Endothelial cell (in vitro differentiated cells): ENCODE data around the gene FAM163A. TPM values are rescaled to one million over a fixed set of nuclear protein-coding genes. Genes with fewer than 3 reads are reported as not detected.
"Not testable (repeated sequence)": the region's sequence is repeated elsewhere in the genome, so short reads cannot be mapped to it uniquely, and the experiment has no call there.

Experiments
- DNase-seq: peaks from one replicate; pipeline ENCODE4 v3.0.0; 2021; ENCODE audit warnings: low spot score
- H3K27ac Mint-ChIP-seq: one replicate; pipeline ENCODE4 v1.8.0; 2021; ENCODE audit warnings: mixed read lengths, inconsistent platforms; ENCODE audit not compliant: unreplicated experiment
- H3K27me3 Mint-ChIP-seq: one replicate; pipeline ENCODE4 v1.8.0; 2021; ENCODE audit warnings: mild to moderate bottlenecking, moderate library complexity, mixed read lengths, inconsistent platforms; ENCODE audit not compliant: unreplicated experiment
- H3K36me3 Mint-ChIP-seq: one replicate; pipeline ENCODE4 v1.8.0; 2021; ENCODE audit warnings: mild to moderate bottlenecking, low read depth, mixed read lengths, inconsistent platforms; ENCODE audit not compliant: unreplicated experiment
- H3K4me1 Mint-ChIP-seq: one replicate; pipeline ENCODE4 v1.8.0; 2021; ENCODE audit warnings: mild to moderate bottlenecking, mixed read lengths, inconsistent platforms; ENCODE audit not compliant: unreplicated experiment
- H3K4me3 Mint-ChIP-seq: one replicate; pipeline ENCODE4 v1.8.0; 2021; ENCODE audit warnings: mild to moderate bottlenecking, mixed read lengths, inconsistent platforms; ENCODE audit not compliant: unreplicated experiment
- H3K9me3 Mint-ChIP-seq: one replicate; pipeline ENCODE4 v1.8.0; 2021; ENCODE audit warnings: mixed read lengths, inconsistent platforms; ENCODE audit not compliant: unreplicated experiment
- CTCF ChIP-seq: fragments of 200-600 bp; sonication (generic); IDR thresholded peaks from one replicate; pipeline ENCODE4 v1.5.0; 2021; ENCODE audit warnings: antibody characterized with exemption; ENCODE audit not compliant: unreplicated experiment
- total RNA-seq: library from RNA; stranded (reverse); fragmentation: NEBNext Ultra II Directional; extraction: Animal tissue kit (Norgen Biotek cat#: 25700); gene quantifications from one replicate; pipeline ENCODE4 v1.2.1, GENCODE V29; 2021; ENCODE audit not compliant: unreplicated experiment

Gene FAM163A
- total RNA-seq, 1 donor from 2014 or later: not detected

DNA sequence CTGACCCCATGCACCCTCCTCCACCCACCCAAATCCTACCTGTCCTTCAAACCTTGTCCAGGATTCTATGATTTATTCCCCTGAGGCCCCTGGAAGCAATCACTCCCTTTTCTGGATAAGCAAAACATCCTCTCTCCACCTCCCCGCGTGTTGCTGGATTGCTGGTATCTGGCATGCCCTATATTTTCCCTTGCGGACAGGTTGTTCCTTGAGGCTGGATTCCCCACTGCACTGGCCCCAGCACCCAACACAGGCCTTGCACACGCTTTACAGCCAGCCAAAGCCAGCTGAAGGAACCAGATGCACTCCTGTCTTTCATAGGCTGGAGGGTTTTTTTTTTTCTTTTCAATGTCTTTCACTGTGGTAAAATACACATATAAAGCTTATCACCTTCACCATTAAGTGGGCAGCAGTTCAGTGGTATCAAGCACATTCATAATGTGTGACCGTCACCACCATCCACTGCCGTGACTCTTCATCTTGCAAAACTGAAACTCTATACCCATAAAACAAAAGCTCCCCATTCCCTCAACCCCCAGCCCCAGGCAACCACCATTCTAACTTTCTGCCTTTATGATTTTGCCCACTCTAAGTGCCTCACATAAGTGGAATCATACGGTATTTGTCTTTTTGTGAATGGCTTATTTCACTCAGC is 83.7 kb downstream of the FAM163A start:
- Mint-ChIP-seq H3K4me3 (no peak overlapping the region), H3K27me3 (peaks cover 3% of the 10 kb centered on the region), H3K27ac (no peak overlapping the region), H3K4me1 (peaks cover 26% of the 10 kb centered on the region), H3K36me3 (no peaks in the 10 kb centered on the region), H3K9me3 (no peaks in the 10 kb centered on the region)
- no peak for TF ChIP-seq CTCF
- DNase-seq: no peak

DNA sequence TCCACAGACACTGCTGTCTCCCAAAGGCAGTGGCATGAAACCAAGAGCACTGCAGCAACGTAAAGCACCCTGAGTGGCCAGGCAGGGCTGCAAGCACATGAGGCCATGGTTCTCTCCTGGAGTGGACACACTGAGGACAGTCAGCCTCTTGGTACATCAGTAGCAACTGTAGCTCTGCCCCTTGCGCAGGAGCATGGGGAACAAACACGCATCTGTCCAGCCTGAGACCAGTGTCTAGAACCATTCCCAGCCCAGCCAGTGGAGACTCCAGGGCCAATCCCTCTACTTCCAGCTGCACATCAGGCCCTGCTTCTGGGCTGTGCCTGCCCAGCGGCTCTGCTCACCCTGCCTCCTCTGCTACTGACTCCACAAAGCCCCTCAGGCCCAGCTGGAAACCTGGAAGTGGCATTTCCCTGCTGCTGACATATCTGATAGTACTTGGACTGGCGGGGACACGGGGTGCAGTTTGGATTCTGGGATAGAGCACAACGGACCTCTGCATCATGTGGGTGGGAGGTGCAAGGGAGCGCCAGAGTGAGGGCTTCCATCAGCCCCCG is 85.5 kb downstream of the FAM163A start:
- H3K27me3 Mint-ChIP-seq: peaks cover 3% of the 10 kb centered on the region
- TF ChIP-seq CTCF: no peak
- H3K4me3 Mint-ChIP-seq: no peak overlapping the region
- H3K9me3 Mint-ChIP-seq: no peaks in the 10 kb centered on the region
- no peak overlapping the region for H3K27ac Mint-ChIP-seq
- DNase-seq: no peak
- H3K4me1 Mint-ChIP-seq: peaks cover 26% of the 10 kb centered on the region
- no peaks in the 10 kb centered on the region for H3K36me3 Mint-ChIP-seq

GRCh38 chr1:179831225-179831624 is 88.1 kb downstream of the FAM163A start:
- DNase-seq: no peak
- H3K4me3 Mint-ChIP-seq: no peak overlapping the region
- H3K36me3 Mint-ChIP-seq: no peaks in the 10 kb centered on the region
- H3K9me3 Mint-ChIP-seq: no peaks in the 10 kb centered on the region
- peaks cover 1% of the 10 kb centered on the region for H3K27me3 Mint-ChIP-seq
- peaks cover 5% of the 10 kb centered on the region for H3K4me1 Mint-ChIP-seq
- TF ChIP-seq CTCF: no peak
- H3K27ac Mint-ChIP-seq: no peak overlapping the region

DNA sequence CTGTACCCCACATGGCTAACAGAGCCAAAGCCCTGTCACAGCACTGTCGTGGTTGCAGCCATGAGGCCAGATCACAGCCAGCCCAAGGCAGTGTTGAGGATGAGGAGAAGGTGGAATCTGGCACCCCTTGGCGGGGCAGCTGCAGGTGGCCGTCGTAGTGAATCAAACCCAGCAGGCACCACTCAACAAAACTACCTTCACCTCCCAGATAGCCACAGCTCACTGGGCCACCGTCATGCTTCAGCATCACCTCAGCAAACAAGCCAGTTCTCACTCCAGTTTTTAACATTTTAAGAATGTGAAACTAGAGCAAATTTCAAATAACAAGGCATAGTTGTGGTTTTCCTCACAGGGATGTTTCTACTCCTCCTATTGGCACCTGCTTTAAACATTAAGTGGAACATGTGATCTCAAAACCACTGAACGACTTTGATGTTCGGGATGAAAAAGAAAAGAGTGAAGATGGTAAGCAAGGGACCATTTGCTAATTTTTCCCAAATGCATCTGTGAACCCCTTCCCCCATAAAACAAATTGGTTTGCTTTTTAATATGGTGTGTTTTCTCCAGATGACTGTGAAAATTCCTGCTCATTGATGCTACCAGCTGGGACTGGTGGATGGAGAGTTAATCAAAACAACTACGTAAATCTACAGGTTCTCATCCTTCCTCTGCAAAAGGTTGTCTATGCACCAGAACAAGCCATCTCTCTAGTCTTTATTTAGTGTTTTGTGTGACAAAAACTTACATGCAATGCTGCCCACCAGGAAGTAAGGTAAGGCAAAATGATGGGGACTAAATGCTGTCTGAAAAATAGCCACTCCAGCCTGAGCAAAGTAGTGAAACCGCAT is 89.0 kb downstream of the FAM163A start:
- no peaks in the 10 kb centered on the region for H3K9me3 Mint-ChIP-seq
- H3K4me3 Mint-ChIP-seq: no peak overlapping the region
- no peak for DNase-seq
- no peaks in the 10 kb centered on the region for H3K27me3 Mint-ChIP-seq
- TF ChIP-seq CTCF: no peak
- no peaks in the 10 kb centered on the region for H3K36me3 Mint-ChIP-seq
- no peak overlapping the region for H3K27ac Mint-ChIP-seq
- no peaks in the 10 kb centered on the region for H3K4me1 Mint-ChIP-seq

GRCh38 chr1:179836686-179837445 is 93.8 kb downstream of the FAM163A start:
- not testable (repeated sequence) for H3K9me3 Mint-ChIP-seq, H3K4me3 Mint-ChIP-seq, H3K36me3 Mint-ChIP-seq, H3K4me1 Mint-ChIP-seq, DNase-seq, H3K27ac Mint-ChIP-seq, H3K27me3 Mint-ChIP-seq
